ENCODE data around the gene BUD23. TPM values are rescaled to one million over a fixed set of nuclear protein-coding genes. Genes with fewer than 3 reads are reported as not detected.

The BUD23 gene
- total RNA-seq, 2 donors from 2014 or later: 34.3 to 43.3 TPM

GRCh38 chr7:73696372-73696771 lies 13.0 kb downstream of the BUD23 start:
- Histone ChIP-seq H3K9me3 (no peaks in the 10 kb centered on the region), H3K4me1 (no peaks in the 10 kb centered on the region), H3K36me3 (replicated peaks in 1 of 2; ENCODE audit: insufficient read depth in 1 of 2, low read depth in 2 of 2) (peaks cover 7 to 22% of the 10 kb centered on the region in 2 donors), H3K27ac (no peak overlapping the region), H3K4me3 (no peak overlapping the region), H3K27me3 (no peaks in the 10 kb centered on the region)
- intact Hi-C loops (cut with DNase I): no loop called here
- TF ChIP-seq POLR2A (IDR thresholded peaks at IDR 0.05): no peak
- no peak for TF ChIP-seq CTCF (IDR thresholded peaks at IDR 0.05)
- WGBS, 2 donors: 89 to 91% methylated on average over 4 of the region's 4 CpGs
- DNase-seq: no peak
- ATAC-seq: no peak

DNA sequence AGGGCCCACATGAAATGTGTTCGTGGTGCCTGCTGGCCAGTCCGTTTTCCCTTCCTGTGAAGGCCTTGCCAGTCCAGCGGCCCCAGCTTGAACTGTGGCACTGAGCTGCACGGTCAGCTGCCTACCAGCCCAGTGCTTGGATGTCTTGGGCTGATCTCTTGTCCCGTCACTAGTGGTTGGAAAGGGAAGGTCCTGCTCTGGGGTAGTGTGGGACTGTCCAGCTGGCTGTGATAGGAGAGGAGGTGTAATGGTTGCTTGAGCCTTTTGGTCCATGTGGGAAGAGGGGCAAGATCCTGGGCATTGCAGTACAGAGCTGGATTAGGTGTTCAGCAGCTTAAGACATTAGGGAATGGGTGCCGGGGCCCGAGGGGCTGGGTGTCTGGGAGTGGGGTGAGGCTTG lies 15.0 kb downstream of the BUD23 start:
- Histone ChIP-seq H3K27ac (no peak overlapping the region), H3K36me3 (replicated peaks in 1 of 2; ENCODE audit: insufficient read depth in 1 of 2, low read depth in 2 of 2) (peaks cover 7 to 18% of the 10 kb centered on the region in 2 donors), H3K9me3 (no peaks in the 10 kb centered on the region), H3K4me1 (no peaks in the 10 kb centered on the region), H3K4me3 (no peak overlapping the region), H3K27me3 (no peaks in the 10 kb centered on the region)
- TF ChIP-seq CTCF (IDR thresholded peaks at IDR 0.05) (no peak), POLR2A (IDR thresholded peaks at IDR 0.05) (no peak)
- DNase-seq: no peak
- ATAC-seq: no peak
- WGBS, 2 donors: 75 to 76% methylated on average over 7 of the region's 7 CpGs
- intact Hi-C loops (cut with DNase I): no loop called here

GRCh38 chr7:73699370-73700068 lies 16.1 kb downstream of the BUD23 start:
- no peaks in the 10 kb centered on the region for H3K27me3 ChIP-seq
- no peak for TF ChIP-seq POLR2A (IDR thresholded peaks at IDR 0.05)
- no peak for TF ChIP-seq CTCF (IDR thresholded peaks at IDR 0.05)
- DNase-seq (no peak), ATAC-seq (no peak)
- intact Hi-C loops (cut with DNase I): no loop called here
- H3K27ac ChIP-seq: no peak overlapping the region
- WGBS, 2 donors: 76 to 86% methylated on average over 8 to 15 of the region's 15 CpGs
- peaks cover 2 to 15% of the 10 kb centered on the region in 2 donors for H3K36me3 ChIP-seq (replicated peaks in 1 of 2; ENCODE audit: insufficient read depth in 1 of 2, low read depth in 2 of 2)
- H3K4me3 ChIP-seq: no peak overlapping the region
- no peaks in the 10 kb centered on the region for H3K4me1 ChIP-seq
- H3K9me3 ChIP-seq: no peaks in the 10 kb centered on the region

DNA sequence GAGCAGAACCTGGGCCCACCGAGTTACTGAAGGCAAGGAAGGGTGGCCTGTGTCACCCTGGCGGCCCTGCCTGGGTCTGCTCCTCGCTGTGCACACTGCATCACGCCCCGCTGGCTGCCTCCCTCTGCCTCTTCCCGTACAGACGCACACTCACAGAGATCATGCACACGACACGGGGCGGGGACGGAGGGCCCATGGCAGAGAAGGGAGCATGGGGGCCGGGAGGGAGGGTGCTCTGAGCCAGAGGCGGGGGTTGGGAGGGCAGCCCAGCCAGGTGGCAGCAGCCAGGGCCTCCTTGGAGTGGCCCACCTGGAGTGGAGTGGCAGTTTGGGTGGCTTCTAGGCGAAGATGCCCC lies 16.6 kb downstream of the BUD23 start:
- 84% methylated on average over 13 to 14 of the region's 14 CpGs for WGBS, 2 donors
- Histone ChIP-seq H3K27me3 (no peaks in the 10 kb centered on the region), H3K36me3 (replicated peaks in 1 of 2; ENCODE audit: insufficient read depth in 1 of 2, low read depth in 2 of 2) (peaks cover 0 to 15% of the 10 kb centered on the region in 2 donors), H3K9me3 (no peaks in the 10 kb centered on the region), H3K4me1 (no peaks in the 10 kb centered on the region), H3K4me3 (no peak overlapping the region), H3K27ac (no peak overlapping the region)
- no peak for TF ChIP-seq CTCF (IDR thresholded peaks at IDR 0.05)
- no peak for TF ChIP-seq POLR2A (IDR thresholded peaks at IDR 0.05)
- ATAC-seq (no peak), DNase-seq (no peak)
- intact Hi-C loops (cut with DNase I): no loop called here

GRCh38 chr7:73700581-73701134 lies 17.3 kb downstream of the BUD23 start:
- Histone ChIP-seq H3K27me3 (no peaks in the 10 kb centered on the region), H3K27ac (no peak overlapping the region), H3K4me1 (no peaks in the 10 kb centered on the region), H3K9me3 (no peaks in the 10 kb centered on the region), H3K36me3 (replicated peaks in 1 of 2; ENCODE audit: insufficient read depth in 1 of 2, low read depth in 2 of 2) (peaks cover 0 to 13% of the 10 kb centered on the region in 2 donors), H3K4me3 (no peak overlapping the region)
- DNase-seq: no peak
- no peak for ATAC-seq
- intact Hi-C loops (cut with DNase I): no loop called here
- 90 to 95% methylated on average over 13 to 15 of the region's 15 CpGs for WGBS, 2 donors
- TF ChIP-seq POLR2A (IDR thresholded peaks at IDR 0.05) (no peak), CTCF (IDR thresholded peaks at IDR 0.05) (no peak)
